Caco-2 (cell line): ENCODE results near the gene ZNF511. TPM values are rescaled to one million over a fixed set of nuclear protein-coding genes. Genes with fewer than 3 reads are reported as not detected.

ENCODE experiments used
- BruUV-seq: library from RNA; stranded (reverse); fragments of 400-500 nt; replicated peaks from 2 replicates; lab custom pipeline; 2021; lab: Mats Ljungman, UMichigan
- CTCF ChIA-PET: fragments of 300-600 bp; sonication (Branson Sonifier 250); formaldehyde crosslinking; loops from one replicate; lab custom pipeline; 2022; ENCODE audit warnings: antibody characterized with exemption; lab: Charles Lee
- POLR2A ChIA-PET: fragments of 300-600 bp; sonication (Branson Sonifier 250); formaldehyde crosslinking; loops from one replicate; lab custom pipeline; 2022; ENCODE audit warnings: antibody characterized with exemption; lab: Charles Lee
- DNase-seq, 2 experiments: peaks; one replicate each; pipeline versions ENCODE4 v3.0.0 to v3.0.0-alpha.2; 2020 to 2022
- H3K27me3 ChIP-seq: replicated peaks from 2 replicates; pipeline ENCODE4 v1.6.0; 2011; ENCODE audit warnings: low read length; ENCODE audit not compliant: control insufficient read depth, insufficient read depth
- H3K36me3 ChIP-seq: 2 replicates; pipeline ENCODE4 v1.5.1; 2011; ENCODE audit warnings: low read length; ENCODE audit not compliant: control insufficient read depth, insufficient read depth
- H3K4me1 ChIP-seq: fragments of 250-450 bp; sonication (Bioruptor Pico); 2 replicates; pipeline ENCODE4 v1.5.1; 2020; ENCODE audit warnings: mild to moderate bottlenecking
- H3K4me3 ChIP-seq: 2 replicates; pipeline ENCODE4 v1.5.1; 2011; ENCODE audit warnings: low read depth, mild to moderate bottlenecking, control low read depth, low read length
- H3K9me3 ChIP-seq: fragments of 250-450 bp; sonication (Bioruptor Pico); 2 replicates; pipeline ENCODE4 v1.5.1; 2020; ENCODE audit warnings: mild to moderate bottlenecking, moderate library complexity
- H3K27ac Mint-ChIP-seq: one replicate; pipeline ENCODE4 v1.8.0; 2022; ENCODE audit warnings: mixed read lengths; ENCODE audit not compliant: unreplicated experiment
- H3K27me3 Mint-ChIP-seq: one replicate; pipeline ENCODE4 v1.8.0; 2022; ENCODE audit warnings: mixed read lengths; ENCODE audit not compliant: insufficient read depth, unreplicated experiment
- H3K36me3 Mint-ChIP-seq: one replicate; pipeline ENCODE4 v1.8.0; 2022; ENCODE audit warnings: mild to moderate bottlenecking, mixed read lengths; ENCODE audit not compliant: insufficient read depth, unreplicated experiment
- H3K4me1 Mint-ChIP-seq: one replicate; pipeline ENCODE4 v1.8.0; 2022; ENCODE audit warnings: low read depth, mixed read lengths; ENCODE audit not compliant: unreplicated experiment
- H3K4me3 Mint-ChIP-seq: one replicate; pipeline ENCODE4 v1.8.0; 2022; ENCODE audit warnings: mild to moderate bottlenecking, moderate library complexity, mixed read lengths; ENCODE audit not compliant: unreplicated experiment
- H3K9me3 Mint-ChIP-seq: one replicate; pipeline ENCODE4 v1.8.0; 2022; ENCODE audit warnings: mixed read lengths; ENCODE audit not compliant: unreplicated experiment
- CTCF ChIP-seq, 2 experiments: fragments of 200-600 bp in 1 of 2; IDR thresholded peaks; 1 replicate in 1 of 2; 2 replicates in 1 of 2; pipeline versions ENCODE4 v1.5.1 to v1.8.0; 2011 to 2022; ENCODE audit warnings: antibody characterized with exemption in 1 of 2, control low read depth in 1 of 2, inconsistent platforms in 1 of 2, low read depth in 1 of 2, low read length in 1 of 2, mild to moderate bottlenecking in 1 of 2, moderate library complexity in 1 of 2; ENCODE audit not compliant: insufficient read depth in 1 of 2, severe bottlenecking in 1 of 2, unreplicated experiment in 1 of 2
- intact Hi-C: fragments of 100-400 bp; cut with micrococcal nuclease; formaldehyde crosslinking; loops from one replicate; pipeline ENCODE4 v1.10.0; 2022; ENCODE audit not compliant: unreplicated experiment
- total RNA-seq: library from RNA; stranded (reverse); gene quantifications from 2 replicates; pipeline ENCODE4 v1.2.3, GENCODE V29; 2022

The ZNF511 gene
- total RNA-seq, 1 experiment from 2014 or later = 98.5 TPM

GRCh38 chr10:133358162-133358924 lies 49.6 kb downstream of the ZNF511 start:
- POLR2A ChIA-PET = interaction anchor here (0.8 to 1.9 kb wide), 9 partner anchors 10 to 101 kb away, joined by 3 to 14 read pairs (median 3); partner anchors contain the start of genes ECHS1 and PAOX
- H3K9me3 ChIP-seq = no peaks in the 10 kb centered on the region
- Mint-ChIP-seq H3K4me1 (peaks cover 26% of the 10 kb centered on the region), H3K27ac (peak overlapping the region; percentile 85), H3K36me3 (peaks cover 40% of the 10 kb centered on the region), H3K9me3 (no peaks in the 10 kb centered on the region), H3K4me3 (peak overlapping the region; percentile 81), H3K27me3 (no peaks in the 10 kb centered on the region)
- no peak overlapping the region for H3K4me3 ChIP-seq
- BruUV-seq = no TSS peak
- no peaks in the 10 kb centered on the region for H3K27me3 ChIP-seq
- no peak for TF ChIP-seq CTCF (IDR thresholded peaks at IDR 0.05; ENCODE audit: insufficient read depth in 1 of 2, low read depth in 1 of 2, low read length in 1 of 2, severe bottlenecking in 1 of 2, unreplicated experiment in 1 of 2)
- no peak for DNase-seq
- peaks cover 10% of the 10 kb centered on the region for H3K36me3 ChIP-seq
- peaks cover 39% of the 10 kb centered on the region for H3K4me1 ChIP-seq
- CTCF ChIA-PET = interaction anchor here (0.7 to 1.2 kb wide), 5 partner anchors 10 to 28 kb away, joined by 3 to 7 read pairs (median 4); no protein-coding TSS in a partner anchor
- intact Hi-C loops = no loop called here

- ChIA-PET POLR2A (no interaction called here), CTCF (interaction anchor here (1.0 kb wide), 1 partner anchor 19 kb away, joined by 3 read pairs; no protein-coding TSS in a partner anchor)
- no peaks in the 10 kb centered on the region for H3K9me3 ChIP-seq
- no peak for TF ChIP-seq CTCF (IDR thresholded peaks at IDR 0.05; ENCODE audit: insufficient read depth in 1 of 2, low read depth in 1 of 2, low read length in 1 of 2, severe bottlenecking in 1 of 2, unreplicated experiment in 1 of 2)
- Mint-ChIP-seq H3K27ac (peak overlapping the region; percentile 85), H3K4me3 (no peak overlapping the region), H3K27me3 (no peaks in the 10 kb centered on the region), H3K36me3 (peaks cover 46% of the 10 kb centered on the region), H3K9me3 (no peaks in the 10 kb centered on the region), H3K4me1 (peaks cover 26% of the 10 kb centered on the region)
- peaks cover 10% of the 10 kb centered on the region for H3K36me3 ChIP-seq
- no peak overlapping the region for H3K4me3 ChIP-seq
- intact Hi-C loops = no loop called here
- H3K4me1 ChIP-seq = peaks cover 39% of the 10 kb centered on the region
- H3K27me3 ChIP-seq = no peaks in the 10 kb centered on the region
- BruUV-seq = no TSS peak
- no peak for DNase-seq
These were observed 50.2 kb downstream of the ZNF511 start for GRCh38 chr10:133358925-133359310.

GRCh38 chr10:133359554-133359971 lies 50.8 kb downstream of the ZNF511 start:
- H3K27ac Mint-ChIP-seq = peak overlapping the region; percentile 85
- H3K9me3 Mint-ChIP-seq = no peaks in the 10 kb centered on the region
- H3K36me3 ChIP-seq = peaks cover 11% of the 10 kb centered on the region
- H3K36me3 Mint-ChIP-seq = peaks cover 53% of the 10 kb centered on the region
- H3K4me1 ChIP-seq = peaks cover 41% of the 10 kb centered on the region
- no peaks in the 10 kb centered on the region for H3K27me3 Mint-ChIP-seq
- H3K4me3 Mint-ChIP-seq = peak overlapping the region; percentile 60
- no peak overlapping the region for H3K4me3 ChIP-seq
- no peak for TF ChIP-seq CTCF (IDR thresholded peaks at IDR 0.05; ENCODE audit: insufficient read depth in 1 of 2, low read depth in 1 of 2, low read length in 1 of 2, severe bottlenecking in 1 of 2, unreplicated experiment in 1 of 2)
- intact Hi-C loops = no loop called here
- CTCF ChIA-PET = interaction anchor here (1.0 kb wide), 1 partner anchor 19 kb away, joined by 3 read pairs; no protein-coding TSS in a partner anchor
- peak; percentile 68 to 87 for DNase-seq
- POLR2A ChIA-PET = no interaction called here
- no peaks in the 10 kb centered on the region for H3K9me3 ChIP-seq
- H3K27me3 ChIP-seq = no peaks in the 10 kb centered on the region
- no TSS peak for BruUV-seq
- peaks cover 26% of the 10 kb centered on the region for H3K4me1 Mint-ChIP-seq
